SJCRH30 (cell line): ENCODE measurements around the gene GPR108. TPM values are rescaled to one million over a fixed set of nuclear protein-coding genes. Genes with fewer than 3 reads are reported as not detected.
"Not testable (repeated sequence)": the region's sequence is repeated elsewhere in the genome, so short reads cannot be mapped to it uniquely, and the experiment has no call there.

Experiments
- DNase-seq, 2 experiments: peaks; one replicate each; pipeline ENCODE4 v3.0.0-alpha.2; 2015 to 2020
- H3K27ac ChIP-seq: fragments of 250-450 bp; sonication (Bioruptor Pico); 2 replicates; pipeline ENCODE4 v1.5.1; 2020; ENCODE audit warnings: mild to moderate bottlenecking, moderate library complexity
- H3K27me3 ChIP-seq: fragments of 250-450 bp; sonication (Bioruptor Pico); 2 replicates; pipeline ENCODE4 v1.5.1; 2020; ENCODE audit warnings: mild to moderate bottlenecking, moderate library complexity
- H3K36me3 ChIP-seq: fragments of 250-450 bp; sonication (Bioruptor Pico); 2 replicates; pipeline ENCODE4 v1.5.1; 2020; ENCODE audit warnings: mild to moderate bottlenecking, moderate library complexity
- H3K4me1 ChIP-seq: fragments of 250-450 bp; sonication (Bioruptor Pico); 2 replicates; pipeline ENCODE4 v1.5.1; 2020; ENCODE audit warnings: mild to moderate bottlenecking, moderate library complexity
- H3K4me3 ChIP-seq: fragments of 250-450 bp; sonication (Bioruptor Pico); 2 replicates; pipeline ENCODE4 v1.5.1; 2020; ENCODE audit warnings: mild to moderate bottlenecking, moderate library complexity
- H3K9me3 ChIP-seq: fragments of 250-450 bp; sonication (Bioruptor Pico); replicated peaks from 2 replicates; pipeline ENCODE4 v1.5.1; 2020; ENCODE audit warnings: mild to moderate bottlenecking, moderate library complexity
- total RNA-seq: library from RNA; depleted of rRNA; stranded (reverse); fragments of >200 nt; shearing (Covaris generic); gene quantifications from 2 replicates; pipeline ENCODE4 v1.2.3, GENCODE V29; 2014

The GPR108 gene
- total RNA-seq, 1 experiment from 2014 or later: 32.0 TPM

- Histone ChIP-seq H3K27ac (no peak overlapping the region), H3K4me1 (no peaks in the 10 kb centered on the region), H3K9me3 (no peaks in the 10 kb centered on the region), H3K4me3 (no peak overlapping the region), H3K27me3 (no peaks in the 10 kb centered on the region), H3K36me3 (no peaks in the 10 kb centered on the region)
- no peak for DNase-seq
Measured at GRCh38 chr19:6713773-6714692, 23.3 kb downstream of the GPR108 start.

- H3K36me3 ChIP-seq: no peaks in the 10 kb centered on the region
- H3K4me3 ChIP-seq: no peak overlapping the region
- no peak for DNase-seq
- no peak overlapping the region for H3K27ac ChIP-seq
- H3K27me3 ChIP-seq: no peaks in the 10 kb centered on the region
- no peaks in the 10 kb centered on the region for H3K4me1 ChIP-seq
- no peaks in the 10 kb centered on the region for H3K9me3 ChIP-seq
Measured at GRCh38 chr19:6712692-6713670, 24.4 kb downstream of the GPR108 start.

- Histone ChIP-seq H3K4me3 (no peak overlapping the region), H3K36me3 (no peaks in the 10 kb centered on the region), H3K4me1 (no peaks in the 10 kb centered on the region), H3K9me3 (no peaks in the 10 kb centered on the region), H3K27ac (no peak overlapping the region), H3K27me3 (no peaks in the 10 kb centered on the region)
- DNase-seq: no peak
Measured at GRCh38 chr19:6712231-6712630, 25.1 kb downstream of the GPR108 start.

- H3K27me3 ChIP-seq: no peaks in the 10 kb centered on the region
- H3K9me3 ChIP-seq: no peaks in the 10 kb centered on the region
- H3K27ac ChIP-seq: no peak overlapping the region
- H3K4me1 ChIP-seq: no peaks in the 10 kb centered on the region
- H3K4me3 ChIP-seq: no peak overlapping the region
- no peaks in the 10 kb centered on the region for H3K36me3 ChIP-seq
- no peak for DNase-seq
Measured at GRCh38 chr19:6711605-6712004, 25.8 kb downstream of the GPR108 start.

- no peaks in the 10 kb centered on the region for H3K4me1 ChIP-seq
- no peak overlapping the region for H3K27ac ChIP-seq
- no peaks in the 10 kb centered on the region for H3K36me3 ChIP-seq
- H3K9me3 ChIP-seq: no peaks in the 10 kb centered on the region
- no peaks in the 10 kb centered on the region for H3K27me3 ChIP-seq
- DNase-seq: no peak
- H3K4me3 ChIP-seq: no peak overlapping the region
Measured at GRCh38 chr19:6711078-6711361, 26.4 kb downstream of the GPR108 start.

GRCh38 chr19:6710273-6711077, 26.9 kb downstream of the GPR108 start:
- no peaks in the 10 kb centered on the region for H3K27me3 ChIP-seq
- no peaks in the 10 kb centered on the region for H3K36me3 ChIP-seq
- no peak for DNase-seq
- no peaks in the 10 kb centered on the region for H3K4me1 ChIP-seq
- no peak overlapping the region for H3K4me3 ChIP-seq
- no peaks in the 10 kb centered on the region for H3K9me3 ChIP-seq
- no peak overlapping the region for H3K27ac ChIP-seq

- H3K4me1 ChIP-seq: no peaks in the 10 kb centered on the region
- no peak overlapping the region for H3K27ac ChIP-seq
- H3K4me3 ChIP-seq: no peak overlapping the region
- no peaks in the 10 kb centered on the region for H3K27me3 ChIP-seq
- no peaks in the 10 kb centered on the region for H3K9me3 ChIP-seq
- H3K36me3 ChIP-seq: no peaks in the 10 kb centered on the region
- no peak for DNase-seq
Measured at GRCh38 chr19:6709549-6709948, 27.8 kb downstream of the GPR108 start.

- H3K4me3 ChIP-seq, H3K27ac ChIP-seq, H3K27me3 ChIP-seq, H3K4me1 ChIP-seq, DNase-seq, H3K9me3 ChIP-seq, H3K36me3 ChIP-seq: not testable (repeated sequence)
Measured at GRCh38 chr19:6708913-6709312, 28.5 kb downstream of the GPR108 start.

GRCh38 chr19:6708346-6708745, 29.0 kb downstream of the GPR108 start:
- Histone ChIP-seq H3K4me1 (no peaks in the 10 kb centered on the region), H3K27me3 (no peaks in the 10 kb centered on the region), H3K27ac (no peak overlapping the region), H3K4me3 (no peak overlapping the region), H3K9me3 (no peaks in the 10 kb centered on the region), H3K36me3 (no peaks in the 10 kb centered on the region)
- DNase-seq: no peak

- no peak for DNase-seq
- no peak overlapping the region for H3K27ac ChIP-seq
Measured at GRCh38 chr19:6707658-6708018, 29.7 kb downstream of the GPR108 start.

GRCh38 chr19:6707011-6707657, 30.2 kb downstream of the GPR108 start:
- no peaks in the 10 kb centered on the region for H3K4me1 ChIP-seq
- H3K27ac ChIP-seq: no peak overlapping the region
- no peaks in the 10 kb centered on the region for H3K36me3 ChIP-seq
- no peak overlapping the region for H3K4me3 ChIP-seq
- H3K9me3 ChIP-seq: no peaks in the 10 kb centered on the region
- no peaks in the 10 kb centered on the region for H3K27me3 ChIP-seq
- no peak for DNase-seq

More at GRCh38 chr19:6707658-6708018, 29.7 kb downstream of the GPR108 start:
- Histone ChIP-seq H3K9me3 (no peaks in the 10 kb centered on the region), H3K27me3 (no peaks in the 10 kb centered on the region), H3K4me1 (no peaks in the 10 kb centered on the region), H3K4me3 (no peak overlapping the region), H3K36me3 (no peaks in the 10 kb centered on the region)

GRCh38 chr19:6706633-6706958, 30.8 kb downstream of the GPR108 start:
- Histone ChIP-seq H3K9me3 (no peaks in the 10 kb centered on the region), H3K4me3 (no peak overlapping the region), H3K36me3 (no peaks in the 10 kb centered on the region), H3K27me3 (no peaks in the 10 kb centered on the region), H3K27ac (no peak overlapping the region), H3K4me1 (no peaks in the 10 kb centered on the region)
- DNase-seq: no peak

- Histone ChIP-seq H3K4me3 (no peak overlapping the region), H3K27me3 (no peaks in the 10 kb centered on the region), H3K27ac (no peak overlapping the region), H3K9me3 (no peaks in the 10 kb centered on the region), H3K36me3 (no peaks in the 10 kb centered on the region), H3K4me1 (no peaks in the 10 kb centered on the region)
- no peak for DNase-seq
Measured at GRCh38 chr19:6705931-6706632, 31.3 kb downstream of the GPR108 start.
